Prostate gland (tissue), 2 donors: ENCODE data around the gene PRPSAP1. TPM values are rescaled to one million over a fixed set of nuclear protein-coding genes. Genes with fewer than 3 reads are reported as not detected.
A peak's percentile ranks its signal among the peaks of the same experiment; 100 is the strongest.

ENCODE experiments used
- DNase-seq: peaks from one replicate; pipeline ENCODE4 v3.0.0-alpha.2; 2019; ENCODE audit warnings: low spot score
- H3K27ac ChIP-seq, 2 donors: fragments of 200-600 bp; sonication (generic); 2 replicates each; pipeline ENCODE4 v1.5.1; 2017 to 2019
- H3K27me3 ChIP-seq: fragments of 200-600 bp; sonication (generic); replicated peaks from 2 replicates; pipeline ENCODE4 v1.5.1; 2019; ENCODE audit not compliant: insufficient read depth
- H3K36me3 ChIP-seq, 2 donors: fragments of 200-600 bp; sonication (generic); 1 replicate in 1 of 2; 2 replicates in 1 of 2; pipeline versions ENCODE4 v1.5.1 to v1.8.1; 2017 to 2019
- H3K4me1 ChIP-seq: fragments of 200-600 bp; sonication (generic); replicated peaks from 2 replicates; pipeline ENCODE4 v1.5.1; 2019
- H3K4me3 ChIP-seq, 2 donors: fragments of 200-600 bp; sonication (generic); 2 replicates each; pipeline ENCODE4 v1.5.1; 2017 to 2019
- H3K9me3 ChIP-seq: fragments of 200-600 bp; sonication (generic); 2 replicates; pipeline ENCODE4 v1.5.1; 2017
- POLR2A ChIP-seq: fragments of 450-650 bp; IDR thresholded peaks from one replicate; pipeline ENCODE4 v1.6.1; 2016; ENCODE audit warnings: antibody characterized with exemption, mild to moderate bottlenecking
- POLR2AphosphoS5 ChIP-seq: sonication (generic); formaldehyde crosslinking; IDR thresholded peaks from one replicate; pipeline ENCODE4 v1.6.1; 2017; ENCODE audit warnings: antibody characterized with exemption
- WGBS: methylation state at CpG from one replicate; pipeline ENCODE4 v1.1.5; 2018; 5-methylcytosine and 5-hydroxymethylcytosine counted together
- intact Hi-C: fragments of 100-400 bp; cut with DNase I; formaldehyde crosslinking; loops from one replicate; pipeline ENCODE4 v1.14.2; 2022
- total RNA-seq, 2 donors: library from RNA; depleted of rRNA; stranded (reverse); fragments of >200 nt; gene quantifications; one replicate each; pipeline ENCODE4 v1.1.0, GENCODE V29; 2016
- TF ChIP-seq, protein P1 (sequence below), 4 experiments: fragments of 200-600 bp in 2 of 4; fragments of 450-650 bp in 2 of 4; sonication (generic) in 2 of 4; IDR thresholded peaks; 1 replicate in 3 of 4; 2 replicates in 1 of 4; pipeline ENCODE4 v1.5.1; 2016 to 2019; ENCODE audit warnings: antibody characterized with exemption in 4 of 4, mild to moderate bottlenecking in 2 of 4, moderate library complexity in 2 of 4

Gene PRPSAP1
- total RNA-seq, 2 donors from 2014 or later = 51.5 to 115 TPM

DNA sequence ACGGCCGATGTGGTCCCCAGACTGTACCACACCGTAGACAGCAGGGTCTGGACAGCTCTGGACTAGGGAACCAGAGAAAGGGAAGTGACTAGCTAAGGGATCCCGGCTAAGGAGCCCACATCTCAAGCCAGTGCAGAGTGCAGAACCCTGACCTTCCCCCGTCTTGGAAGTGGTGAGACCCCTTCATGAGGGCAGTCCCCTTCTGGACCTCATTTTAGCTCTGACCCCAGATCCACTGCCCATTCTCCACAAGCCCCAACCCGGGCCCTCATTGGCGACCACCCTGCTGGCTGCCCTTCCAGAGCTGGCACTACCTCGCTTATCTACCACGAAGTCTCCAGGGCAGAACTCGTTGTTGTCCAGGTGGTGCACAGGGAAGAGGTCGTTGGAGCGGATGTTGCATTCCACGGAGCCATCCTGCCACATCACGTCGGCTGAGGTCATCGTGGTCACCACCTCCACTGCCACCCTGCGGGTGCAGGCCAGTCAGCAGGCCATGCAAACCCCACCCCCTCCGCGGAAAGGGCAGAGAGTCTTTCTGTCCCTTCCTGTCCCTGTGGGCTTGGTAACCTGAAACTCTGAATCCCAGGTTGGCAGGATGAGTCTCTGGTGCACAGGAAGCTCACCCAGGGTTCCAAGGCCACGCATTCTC, 44.9 kb upstream of the PRPSAP1 start:
- Histone ChIP-seq H3K27me3 (no peaks in the 10 kb centered on the region), H3K36me3 (peaks cover 4 to 16% of the 10 kb centered on the region in 2 donors), H3K9me3 (no peaks in the 10 kb centered on the region), H3K27ac (no peak overlapping the region), H3K4me3 (no peak overlapping the region), H3K4me1 (no peaks in the 10 kb centered on the region)
- TF ChIP-seq POLR2A (no peak), POLR2AphosphoS5 (no peak)
- TF ChIP-seq, protein P1, sequence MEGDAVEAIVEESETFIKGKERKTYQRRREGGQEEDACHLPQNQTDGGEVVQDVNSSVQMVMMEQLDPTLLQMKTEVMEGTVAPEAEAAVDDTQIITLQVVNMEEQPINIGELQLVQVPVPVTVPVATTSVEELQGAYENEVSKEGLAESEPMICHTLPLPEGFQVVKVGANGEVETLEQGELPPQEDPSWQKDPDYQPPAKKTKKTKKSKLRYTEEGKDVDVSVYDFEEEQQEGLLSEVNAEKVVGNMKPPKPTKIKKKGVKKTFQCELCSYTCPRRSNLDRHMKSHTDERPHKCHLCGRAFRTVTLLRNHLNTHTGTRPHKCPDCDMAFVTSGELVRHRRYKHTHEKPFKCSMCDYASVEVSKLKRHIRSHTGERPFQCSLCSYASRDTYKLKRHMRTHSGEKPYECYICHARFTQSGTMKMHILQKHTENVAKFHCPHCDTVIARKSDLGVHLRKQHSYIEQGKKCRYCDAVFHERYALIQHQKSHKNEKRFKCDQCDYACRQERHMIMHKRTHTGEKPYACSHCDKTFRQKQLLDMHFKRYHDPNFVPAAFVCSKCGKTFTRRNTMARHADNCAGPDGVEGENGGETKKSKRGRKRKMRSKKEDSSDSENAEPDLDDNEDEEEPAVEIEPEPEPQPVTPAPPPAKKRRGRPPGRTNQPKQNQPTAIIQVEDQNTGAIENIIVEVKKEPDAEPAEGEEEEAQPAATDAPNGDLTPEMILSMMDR (IDR thresholded peaks at IDR 0.05) = no peak
- WGBS = 75% methylated on average over 20 of the region's 20 CpGs
- DNase-seq = no peak
- intact Hi-C loops = loop anchor here (2.0 kb wide), 1 partner anchor 94 kb away; no protein-coding TSS in a partner anchor

DNA sequence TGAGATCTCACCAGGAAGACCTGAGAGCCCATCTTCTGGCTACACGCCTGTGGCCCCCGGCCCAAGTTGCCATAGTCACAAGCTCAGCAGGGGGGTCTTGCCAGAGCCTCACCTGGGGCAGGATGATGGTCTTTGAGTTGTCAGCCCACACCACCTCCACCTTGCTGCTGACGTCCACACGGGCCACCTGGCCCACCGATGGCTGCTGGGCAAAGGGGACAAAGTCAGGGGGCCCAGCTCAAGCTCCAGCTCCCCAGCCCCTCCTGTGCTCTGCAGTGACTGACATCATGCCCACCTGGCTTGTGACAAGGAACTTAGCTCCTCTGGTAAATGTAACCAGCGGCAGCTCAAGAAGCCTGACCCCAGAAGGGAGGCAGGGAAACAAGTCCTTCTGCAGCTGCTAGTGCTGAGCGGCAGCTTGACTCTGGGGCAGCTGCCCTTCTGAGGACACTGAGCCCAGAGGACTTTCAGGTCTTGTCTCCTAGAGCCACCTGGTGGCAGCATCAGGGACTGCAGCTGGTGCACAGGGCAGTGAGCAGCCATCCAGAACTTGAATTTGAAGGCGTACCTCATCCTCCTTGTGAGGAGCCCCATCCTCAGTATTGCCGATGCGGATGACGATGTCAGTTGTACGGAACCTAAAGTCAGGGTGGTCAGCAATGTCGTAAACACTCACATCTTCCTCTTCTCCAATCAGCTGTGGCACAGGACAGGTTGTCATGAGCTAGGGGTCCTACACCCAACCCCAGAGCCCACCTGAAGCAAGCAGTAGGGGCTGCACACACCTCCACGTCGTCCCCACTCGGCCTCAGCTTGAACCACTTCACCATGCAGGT, 44.2 kb upstream of the PRPSAP1 start:
- intact Hi-C loops = loop anchor here (2.0 kb wide), 1 partner anchor 93 kb away; no protein-coding TSS in a partner anchor
- no peaks in the 10 kb centered on the region for H3K27me3 ChIP-seq
- H3K27ac ChIP-seq = no peak overlapping the region
- peak; percentile 88 for DNase-seq
- no peak for TF ChIP-seq POLR2A
- TF ChIP-seq POLR2AphosphoS5 = peak; percentile 46
- TF ChIP-seq, protein P1 (IDR thresholded peaks at IDR 0.05) = peak; percentile 94 to 98 (median 97)
- H3K36me3 ChIP-seq = peaks cover 4 to 16% of the 10 kb centered on the region in 2 donors
- H3K4me3 ChIP-seq = no peak overlapping the region
- H3K4me1 ChIP-seq = no peaks in the 10 kb centered on the region
- 55% methylated on average over 16 of the region's 16 CpGs for WGBS
- no peaks in the 10 kb centered on the region for H3K9me3 ChIP-seq

DNA sequence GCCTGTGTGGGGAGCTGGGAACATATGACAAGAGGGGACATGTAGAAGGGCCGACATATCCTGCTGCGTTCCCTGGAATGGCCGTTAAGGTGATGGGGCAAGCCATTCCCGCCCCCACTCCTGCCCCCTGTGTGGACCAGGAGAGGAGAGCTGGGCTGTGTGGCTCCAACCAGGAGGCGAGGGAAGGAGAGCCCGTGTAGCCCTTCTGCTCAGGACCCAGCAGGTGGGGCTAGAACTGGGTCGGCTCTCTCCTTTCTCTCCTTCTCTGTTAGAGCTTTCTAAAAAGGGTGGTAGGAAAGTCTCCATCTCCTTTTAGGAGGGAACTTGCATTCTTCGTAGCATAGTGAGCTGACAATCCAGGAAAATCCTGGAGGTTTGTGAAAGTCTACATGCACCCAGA, 43.5 kb upstream of the PRPSAP1 start:
- Histone ChIP-seq H3K9me3 (no peaks in the 10 kb centered on the region), H3K4me3 (no peak overlapping the region), H3K27ac (no peak overlapping the region), H3K27me3 (no peaks in the 10 kb centered on the region), H3K36me3 (peaks cover 4 to 16% of the 10 kb centered on the region in 2 donors), H3K4me1 (no peaks in the 10 kb centered on the region)
- WGBS = 82% methylated on average over 8 of the region's 8 CpGs
- DNase-seq = no peak
- TF ChIP-seq POLR2AphosphoS5 = no peak
- no peak for TF ChIP-seq POLR2A
- TF ChIP-seq, protein P1 (IDR thresholded peaks at IDR 0.05) = no peak
- intact Hi-C loops = no loop called here

DNA sequence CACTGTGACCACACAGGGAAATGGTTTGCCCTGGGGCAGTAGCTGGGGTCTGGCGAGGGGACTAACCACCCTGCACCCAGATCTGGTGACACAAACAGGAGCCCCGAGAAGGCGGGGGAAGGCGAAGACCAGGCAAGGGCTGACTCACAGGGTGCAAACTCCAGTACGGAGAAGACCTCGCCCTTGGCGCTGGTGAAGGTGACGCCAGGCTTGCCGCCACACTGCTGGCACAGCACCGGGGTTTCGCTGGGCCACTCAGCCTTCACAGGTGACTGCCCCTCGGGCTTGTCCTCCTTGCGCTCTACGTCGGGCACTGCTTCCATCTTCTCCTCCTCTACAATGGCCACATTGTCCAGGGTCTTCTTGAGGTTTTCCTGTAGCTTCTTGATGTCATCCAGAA, 42.3 kb upstream of the PRPSAP1 start:
- TF ChIP-seq, protein P1 (IDR thresholded peaks at IDR 0.05) = no peak
- TF ChIP-seq POLR2A (no peak), POLR2AphosphoS5 (no peak)
- no peak overlapping the region for H3K4me3 ChIP-seq
- no peak for DNase-seq
- H3K27ac ChIP-seq = no peak overlapping the region
- no peaks in the 10 kb centered on the region for H3K4me1 ChIP-seq
- peaks cover 4 to 16% of the 10 kb centered on the region in 2 donors for H3K36me3 ChIP-seq
- H3K9me3 ChIP-seq = no peaks in the 10 kb centered on the region
- no peaks in the 10 kb centered on the region for H3K27me3 ChIP-seq
- 91% methylated on average over 15 of the region's 15 CpGs for WGBS
- intact Hi-C loops = no loop called here
